ENCODE results near the gene NCOA1.
A peak's percentile ranks its signal among the peaks of the same experiment; 100 is the strongest.

The NCOA1 gene

GRCh38 chr2:24507549-24507948, 16.5 kb downstream of the NCOA1 start:
- TF ChIP-seq, protein P1, sequence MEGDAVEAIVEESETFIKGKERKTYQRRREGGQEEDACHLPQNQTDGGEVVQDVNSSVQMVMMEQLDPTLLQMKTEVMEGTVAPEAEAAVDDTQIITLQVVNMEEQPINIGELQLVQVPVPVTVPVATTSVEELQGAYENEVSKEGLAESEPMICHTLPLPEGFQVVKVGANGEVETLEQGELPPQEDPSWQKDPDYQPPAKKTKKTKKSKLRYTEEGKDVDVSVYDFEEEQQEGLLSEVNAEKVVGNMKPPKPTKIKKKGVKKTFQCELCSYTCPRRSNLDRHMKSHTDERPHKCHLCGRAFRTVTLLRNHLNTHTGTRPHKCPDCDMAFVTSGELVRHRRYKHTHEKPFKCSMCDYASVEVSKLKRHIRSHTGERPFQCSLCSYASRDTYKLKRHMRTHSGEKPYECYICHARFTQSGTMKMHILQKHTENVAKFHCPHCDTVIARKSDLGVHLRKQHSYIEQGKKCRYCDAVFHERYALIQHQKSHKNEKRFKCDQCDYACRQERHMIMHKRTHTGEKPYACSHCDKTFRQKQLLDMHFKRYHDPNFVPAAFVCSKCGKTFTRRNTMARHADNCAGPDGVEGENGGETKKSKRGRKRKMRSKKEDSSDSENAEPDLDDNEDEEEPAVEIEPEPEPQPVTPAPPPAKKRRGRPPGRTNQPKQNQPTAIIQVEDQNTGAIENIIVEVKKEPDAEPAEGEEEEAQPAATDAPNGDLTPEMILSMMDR (conservative IDR thresholded peaks at IDR 0.05; ENCODE audit: low read depth, low read length) = no peak
- DNase-seq (ENCODE audit: low read depth) = no peak
- no peak overlapping the region for H3K4me3 ChIP-seq (ENCODE audit: low read depth, low read length)

DNA sequence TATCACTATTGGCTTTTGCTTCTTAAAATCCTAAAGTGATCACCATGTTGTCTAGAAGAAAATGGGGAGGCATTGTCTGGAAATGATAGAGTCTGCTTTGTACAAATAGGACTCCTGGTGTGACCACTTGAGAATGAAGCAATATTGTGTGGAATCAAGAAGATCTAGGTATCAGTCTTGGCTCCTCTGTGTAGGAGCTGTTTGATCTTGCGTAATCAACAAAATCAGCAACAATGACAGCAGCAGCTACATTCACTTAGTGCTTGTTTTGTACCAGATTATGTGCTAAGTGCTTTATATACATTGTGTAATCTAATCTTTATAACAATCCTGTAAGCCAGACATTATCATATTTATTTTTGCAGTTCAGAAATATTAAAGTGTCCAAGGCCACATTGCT, 17.8 kb downstream of the NCOA1 start:
- H3K4me3 ChIP-seq (ENCODE audit: low read depth, low read length) = no peak overlapping the region
- TF ChIP-seq, protein P1 (conservative IDR thresholded peaks at IDR 0.05; ENCODE audit: low read depth, low read length) = no peak
- DNase-seq (ENCODE audit: low read depth) = peak; percentile 35

DNA sequence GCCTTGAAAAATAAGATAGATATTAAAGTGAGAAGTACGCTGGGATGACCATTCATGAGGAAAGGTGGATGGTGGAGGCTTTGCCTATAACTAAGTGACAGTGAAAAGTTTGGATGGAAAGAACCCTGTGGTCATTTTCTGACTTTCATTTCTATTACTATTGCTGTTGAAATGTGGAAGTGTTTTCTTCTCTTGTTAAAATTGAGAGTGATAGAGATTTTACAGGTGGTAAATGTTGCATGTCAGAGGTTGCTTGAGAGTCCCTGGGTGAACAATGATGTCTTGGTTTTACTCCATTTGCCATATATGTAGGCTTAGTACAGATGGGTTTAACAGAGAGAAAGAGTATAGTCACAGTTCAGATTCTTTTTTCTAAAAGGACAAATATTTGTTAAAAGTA, 18.4 kb downstream of the NCOA1 start:
- TF ChIP-seq, protein P1 (conservative IDR thresholded peaks at IDR 0.05; ENCODE audit: low read depth, low read length) = no peak
- H3K4me3 ChIP-seq (ENCODE audit: low read depth, low read length) = no peak overlapping the region
- DNase-seq (ENCODE audit: low read depth) = no peak

DNA sequence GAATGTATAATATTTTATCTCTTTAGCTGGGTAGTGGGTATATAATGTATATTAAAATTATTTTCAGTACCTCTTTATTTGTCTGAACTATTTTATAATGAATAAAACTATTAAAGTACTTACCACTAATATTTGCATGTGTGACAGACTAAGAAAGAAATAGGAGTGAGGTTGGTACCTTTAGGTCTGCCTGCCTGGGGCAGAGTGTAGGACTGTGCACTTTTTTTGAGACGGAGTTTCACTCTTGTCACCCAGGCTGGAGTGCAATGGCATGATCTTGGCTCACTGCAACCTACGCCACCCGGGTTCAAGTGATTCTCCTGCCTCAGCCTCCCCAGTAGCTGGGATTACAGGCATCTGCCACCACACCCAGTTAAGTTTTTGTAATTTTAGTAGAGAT, 18.8 kb downstream of the NCOA1 start:
- TF ChIP-seq, protein P1 (conservative IDR thresholded peaks at IDR 0.05; ENCODE audit: low read depth, low read length) = no peak
- no peak for DNase-seq (ENCODE audit: low read depth)
- H3K4me3 ChIP-seq (ENCODE audit: low read depth, low read length) = no peak overlapping the region

DNA sequence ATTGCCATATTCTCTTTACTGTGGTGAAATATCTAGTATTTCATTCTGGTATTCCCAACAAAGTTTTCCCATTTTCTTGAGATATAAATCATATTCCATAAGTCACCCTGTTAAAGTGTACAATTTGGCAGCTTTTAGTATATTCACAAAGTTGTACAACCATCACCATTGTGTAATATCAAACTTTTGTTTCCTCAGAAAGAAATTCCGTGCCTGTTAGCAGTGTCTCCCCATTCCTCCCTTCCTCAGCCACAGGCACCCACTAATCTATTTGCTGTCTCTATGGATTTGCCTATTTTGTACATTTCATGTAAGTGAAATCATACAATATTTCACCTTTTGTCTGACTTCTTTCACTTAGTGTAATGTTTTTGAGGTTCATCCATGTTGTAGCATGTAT, 19.7 kb downstream of the NCOA1 start:
- H3K4me3 ChIP-seq (ENCODE audit: low read depth, low read length) = no peak overlapping the region
- TF ChIP-seq, protein P1 (conservative IDR thresholded peaks at IDR 0.05; ENCODE audit: low read depth, low read length) = no peak
- DNase-seq (ENCODE audit: low read depth) = no peak

GRCh38 chr2:24511198-24511597, 20.1 kb downstream of the NCOA1 start:
- no peak for DNase-seq (ENCODE audit: low read depth)
- no peak overlapping the region for H3K4me3 ChIP-seq (ENCODE audit: low read depth, low read length)
- TF ChIP-seq, protein P1 (conservative IDR thresholded peaks at IDR 0.05; ENCODE audit: low read depth, low read length) = no peak

DNA sequence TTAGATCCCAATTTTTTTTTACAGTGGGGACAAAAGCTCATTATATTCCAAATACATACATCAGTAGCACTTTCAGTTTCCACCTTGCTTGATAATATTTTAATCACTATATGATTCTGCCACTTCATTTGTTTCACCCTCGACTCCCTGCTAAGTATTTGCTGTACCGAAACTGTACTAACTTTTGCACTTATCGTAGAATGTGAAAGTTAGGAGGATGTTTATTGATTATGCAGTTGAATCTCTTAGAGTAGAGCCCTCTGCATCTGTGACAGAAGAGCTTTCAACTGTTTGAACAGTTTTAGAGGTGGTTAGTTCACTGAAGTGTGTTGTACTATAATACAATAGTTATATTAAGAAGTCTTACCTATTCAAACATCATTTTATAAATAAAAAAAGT, 20.8 kb downstream of the NCOA1 start:
- no peak for DNase-seq (ENCODE audit: low read depth)
- H3K4me3 ChIP-seq (ENCODE audit: low read depth, low read length) = no peak overlapping the region
- TF ChIP-seq, protein P1 (conservative IDR thresholded peaks at IDR 0.05; ENCODE audit: low read depth, low read length) = no peak
